ENCODE results near the gene CLDN15. TPM values are rescaled to one million over a fixed set of nuclear protein-coding genes. Genes with fewer than 3 reads are reported as not detected.
"Not testable (repeated sequence)": the region's sequence is repeated elsewhere in the genome, so short reads cannot be mapped to it uniquely, and the experiment has no call there.

CLDN15 gene, protein sequence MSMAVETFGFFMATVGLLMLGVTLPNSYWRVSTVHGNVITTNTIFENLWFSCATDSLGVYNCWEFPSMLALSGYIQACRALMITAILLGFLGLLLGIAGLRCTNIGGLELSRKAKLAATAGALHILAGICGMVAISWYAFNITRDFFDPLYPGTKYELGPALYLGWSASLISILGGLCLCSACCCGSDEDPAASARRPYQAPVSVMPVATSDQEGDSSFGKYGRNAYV
- 4.5 TPM for total RNA-seq

DNA sequence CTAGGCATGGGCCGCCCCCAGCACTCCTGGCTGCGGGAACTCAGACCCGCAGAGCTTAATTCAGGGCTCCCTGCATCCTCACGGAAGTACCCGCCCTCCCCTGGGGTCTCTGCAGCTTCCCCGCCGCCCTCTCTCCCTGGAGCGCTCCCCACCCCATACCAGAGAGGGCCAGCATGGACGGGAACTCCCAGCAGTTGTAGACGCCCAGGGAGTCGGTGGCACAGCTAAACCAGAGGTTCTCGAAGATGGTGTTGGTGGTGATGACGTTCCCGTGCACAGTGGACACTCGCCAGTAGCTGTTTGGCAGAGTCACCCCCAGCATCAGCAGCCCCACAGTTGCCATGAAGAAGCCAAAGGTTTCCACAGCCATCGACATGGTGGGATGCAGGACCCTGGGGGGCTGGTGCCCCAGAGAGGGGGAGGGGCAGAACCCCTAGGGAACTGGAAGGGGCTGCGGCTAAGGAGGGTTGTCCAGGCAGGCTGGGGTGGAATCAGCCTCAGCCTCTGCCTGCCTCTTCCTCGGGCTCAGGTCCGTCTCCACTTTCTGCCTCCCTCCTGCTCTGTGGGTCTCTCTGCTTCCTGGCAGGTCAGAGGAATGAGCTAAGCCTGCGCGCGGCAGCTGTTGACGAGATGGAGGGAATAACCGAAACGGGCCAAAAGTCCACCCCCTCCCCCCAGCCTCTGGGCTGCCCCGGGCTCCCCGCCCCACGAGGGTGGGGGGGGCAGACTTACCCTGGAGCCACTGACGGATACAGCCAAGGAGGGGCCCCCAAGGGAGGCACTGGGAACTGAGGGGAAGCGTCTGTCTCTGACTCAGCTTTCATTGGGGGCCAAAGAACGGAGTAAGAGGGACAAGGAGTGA is at the start of gene CLDN15:
TSS of gene CLDN15 (minus strand) at position 597 of the 862 bp plus-strand sequence. CDS start at position 376, 221 bp downstream.
- Histone ChIP-seq H3K4me1 (ENCODE audit: insufficient read depth, low read length) (peaks cover 25% of the 10 kb centered on the region), H3K4me3 (ENCODE audit: low read length) (no peak within 1 kb of the TSS), H3K9me3 (ENCODE audit: low read depth, low read length) (no peaks in the 10 kb centered on the region), H3K27me3 (ENCODE audit: insufficient read depth, low read length) (no peaks in the 10 kb centered on the region)

DNA sequence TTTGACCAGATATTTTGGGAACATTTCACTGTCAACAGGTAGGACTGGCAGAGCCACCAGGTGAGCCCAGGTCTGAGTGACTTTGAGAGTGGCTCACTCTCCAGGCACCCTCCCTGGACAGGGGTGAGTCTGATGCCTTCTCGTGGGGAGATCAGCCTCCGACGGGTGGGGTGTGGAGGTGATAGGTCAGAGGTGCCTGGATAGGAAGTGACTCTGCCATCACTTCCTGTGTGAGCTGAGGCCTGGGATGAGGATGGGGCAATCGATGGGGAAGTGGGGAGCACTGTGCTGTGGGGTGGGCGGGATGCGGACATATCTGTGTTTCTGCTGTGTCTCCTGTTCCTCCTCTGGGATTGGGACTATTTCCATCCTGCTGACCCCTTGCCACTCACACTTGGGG is 49.4 kb upstream of the CLDN15 start:
- no peaks in the 10 kb centered on the region for H3K9me3 ChIP-seq (ENCODE audit: low read depth, low read length)
- H3K4me1 ChIP-seq (ENCODE audit: insufficient read depth, low read length) = peaks cover 9% of the 10 kb centered on the region
- no peaks in the 10 kb centered on the region for H3K27me3 ChIP-seq (ENCODE audit: insufficient read depth, low read length)
- no peak overlapping the region for H3K4me3 ChIP-seq (ENCODE audit: low read length)

DNA sequence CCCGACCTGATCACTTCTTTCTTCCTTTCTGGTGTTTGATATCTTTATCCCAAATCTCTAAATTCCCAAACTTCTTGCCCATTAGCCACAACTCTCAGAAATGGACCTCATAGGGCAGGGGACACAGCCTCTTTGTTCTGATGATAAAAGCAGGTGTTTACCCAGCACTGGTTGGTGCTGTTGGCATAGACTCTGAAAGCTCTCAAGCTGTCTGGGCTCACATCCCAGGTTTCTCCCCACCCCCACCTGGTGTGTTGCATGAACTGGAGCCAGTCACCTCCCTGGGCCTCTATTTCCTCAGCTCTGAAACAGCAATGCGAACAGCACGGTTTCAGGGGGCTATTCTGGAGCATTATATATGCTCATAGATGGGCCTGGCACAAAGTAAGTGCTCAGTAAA is 48.3 kb upstream of the CLDN15 start:
- not testable (repeated sequence) for H3K4me1 ChIP-seq (ENCODE audit: insufficient read depth, low read length); H3K9me3 ChIP-seq (ENCODE audit: low read depth, low read length); H3K27me3 ChIP-seq (ENCODE audit: insufficient read depth, low read length); H3K4me3 ChIP-seq (ENCODE audit: low read length)

DNA sequence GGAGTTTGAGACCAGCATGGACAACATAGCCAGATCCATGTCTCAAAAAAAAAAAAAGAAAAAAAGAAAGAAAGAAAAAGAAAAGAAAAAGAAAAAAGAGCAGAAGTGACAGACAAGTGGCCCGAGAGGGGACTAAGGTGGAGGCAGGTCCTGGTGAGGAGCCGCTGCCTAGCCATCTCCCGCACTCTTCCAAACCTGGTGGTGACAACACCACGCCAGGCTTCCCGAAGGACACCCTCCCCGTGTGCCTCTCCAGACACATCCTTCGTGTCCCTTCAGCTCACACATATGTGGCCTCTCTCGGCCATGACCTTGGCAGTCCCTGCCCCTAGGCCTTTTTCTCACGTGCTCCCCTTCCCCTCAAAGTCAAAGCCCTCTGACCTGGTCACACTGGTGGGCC is 47.6 kb upstream of the CLDN15 start:
- Histone ChIP-seq H3K4me1 (ENCODE audit: insufficient read depth, low read length) (peaks cover 9% of the 10 kb centered on the region), H3K9me3 (ENCODE audit: low read depth, low read length) (no peaks in the 10 kb centered on the region), H3K27me3 (ENCODE audit: insufficient read depth, low read length) (no peaks in the 10 kb centered on the region), H3K4me3 (ENCODE audit: low read length) (no peak overlapping the region)

DNA sequence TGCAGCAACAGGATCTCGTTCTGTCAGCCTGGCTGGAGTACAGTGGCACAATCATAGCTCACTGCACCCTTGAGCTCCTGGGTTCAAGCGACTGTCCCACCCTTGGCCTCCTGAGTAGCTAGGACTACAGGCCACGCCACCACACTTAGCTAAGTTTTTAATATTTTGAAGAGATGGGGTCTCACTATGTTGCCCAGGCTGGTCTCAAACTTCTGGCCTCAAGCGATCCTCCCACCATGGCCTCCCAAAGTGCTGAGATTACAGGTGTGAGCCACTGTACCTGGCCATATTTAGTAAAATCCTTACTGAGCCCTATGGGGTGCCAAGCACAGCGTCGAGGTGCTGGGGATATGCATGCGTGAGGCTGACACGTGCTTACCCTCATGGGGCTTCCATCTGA is 43.3 kb upstream of the CLDN15 start:
- not testable (repeated sequence) for H3K9me3 ChIP-seq (ENCODE audit: low read depth, low read length)

DNA sequence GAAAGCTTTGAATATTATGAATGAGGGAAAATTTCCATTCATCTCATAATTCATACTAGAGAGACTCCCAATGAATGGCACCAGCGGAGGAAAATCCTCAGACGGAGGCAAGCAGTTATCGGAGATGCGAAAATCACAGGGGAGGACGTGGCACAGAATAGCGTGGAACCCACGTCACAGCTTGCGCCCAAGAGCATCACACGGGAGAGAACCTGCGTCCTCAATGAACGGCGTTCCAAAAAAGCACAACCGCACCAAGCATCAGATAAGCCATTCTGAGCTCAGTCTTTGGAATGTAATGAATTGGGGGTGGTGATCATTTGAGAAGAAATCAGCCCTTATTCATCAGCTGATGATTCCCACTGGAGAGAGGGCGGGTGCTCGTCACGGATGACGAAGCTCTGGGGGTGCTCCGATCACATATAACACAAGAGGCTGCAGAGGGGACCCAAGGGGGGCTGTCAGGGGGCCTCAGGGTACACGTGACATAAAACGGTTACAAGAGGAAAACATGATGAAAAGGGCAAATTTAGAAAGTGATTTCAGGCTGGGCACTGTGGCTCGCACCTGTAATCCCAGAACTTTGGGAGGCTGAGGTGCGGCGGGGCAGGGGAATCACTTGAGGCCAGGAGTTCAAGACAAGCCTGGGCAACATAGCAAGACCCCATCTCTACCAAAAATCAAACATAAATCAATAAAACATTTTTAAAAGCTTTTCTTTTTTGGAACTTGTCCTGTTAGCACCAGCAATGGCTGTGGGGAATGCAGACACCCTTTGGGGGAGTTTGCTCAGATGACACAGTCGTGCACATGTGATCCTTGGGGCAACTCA is 41.1 kb upstream of the CLDN15 start:
- Histone ChIP-seq H3K4me1 (ENCODE audit: insufficient read depth, low read length) (peaks cover 4% of the 10 kb centered on the region), H3K9me3 (ENCODE audit: low read depth, low read length) (no peaks in the 10 kb centered on the region), H3K4me3 (ENCODE audit: low read length) (no peak overlapping the region), H3K27me3 (ENCODE audit: insufficient read depth, low read length) (no peaks in the 10 kb centered on the region)

More for the DNA sequence above, 43.3 kb upstream of the CLDN15 start:
- not testable (repeated sequence) for H3K27me3 ChIP-seq (ENCODE audit: insufficient read depth, low read length); H3K4me3 ChIP-seq (ENCODE audit: low read length); H3K4me1 ChIP-seq (ENCODE audit: insufficient read depth, low read length)

DNA sequence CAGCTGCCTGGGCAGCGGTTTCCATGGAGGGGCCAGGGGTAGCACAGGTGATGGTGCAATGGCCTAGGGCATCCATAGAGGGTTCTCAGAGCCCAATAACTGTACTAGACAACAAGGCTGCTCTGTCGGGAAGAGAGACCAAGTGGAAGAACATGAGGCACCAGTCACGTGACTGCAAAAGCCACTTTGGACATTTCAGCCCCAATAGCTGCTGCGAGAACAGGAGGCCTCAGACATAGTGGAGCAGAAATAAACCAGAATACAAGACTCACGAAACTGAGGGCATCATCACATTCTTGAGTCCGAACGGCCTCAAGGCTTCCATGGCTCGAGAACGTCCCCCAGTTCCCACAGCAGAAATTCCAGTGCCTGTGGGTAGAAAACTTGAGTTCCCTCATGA is 39.6 kb upstream of the CLDN15 start:
- Histone ChIP-seq H3K27me3 (ENCODE audit: insufficient read depth, low read length) (no peaks in the 10 kb centered on the region), H3K9me3 (ENCODE audit: low read depth, low read length) (no peaks in the 10 kb centered on the region), H3K4me1 (ENCODE audit: insufficient read depth, low read length) (no peaks in the 10 kb centered on the region), H3K4me3 (ENCODE audit: low read length) (no peak overlapping the region)

DNA sequence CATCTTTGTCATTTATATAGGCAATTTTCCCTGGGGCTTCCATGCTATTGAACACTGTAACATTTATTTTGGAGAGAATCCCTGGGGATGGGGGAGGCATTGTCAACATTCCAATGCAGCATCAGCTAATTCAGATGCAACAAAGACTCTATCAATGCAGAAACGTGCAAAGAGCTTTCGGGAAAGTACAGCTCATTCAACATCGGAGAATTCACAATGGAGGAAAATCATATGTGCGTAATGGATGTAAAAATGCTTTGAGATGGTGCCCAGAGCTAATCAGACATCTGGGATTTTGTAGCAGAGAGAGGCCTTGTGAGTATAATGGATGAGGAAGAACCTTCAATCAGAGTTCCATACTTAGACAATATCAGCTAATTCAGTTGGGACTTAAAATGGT is 35.6 kb upstream of the CLDN15 start:
- H3K27me3 ChIP-seq (ENCODE audit: insufficient read depth, low read length) = no peaks in the 10 kb centered on the region
- H3K9me3 ChIP-seq (ENCODE audit: low read depth, low read length) = no peaks in the 10 kb centered on the region
- H3K4me1 ChIP-seq (ENCODE audit: insufficient read depth, low read length) = no peaks in the 10 kb centered on the region
- H3K4me3 ChIP-seq (ENCODE audit: low read length) = no peak overlapping the region

DNA sequence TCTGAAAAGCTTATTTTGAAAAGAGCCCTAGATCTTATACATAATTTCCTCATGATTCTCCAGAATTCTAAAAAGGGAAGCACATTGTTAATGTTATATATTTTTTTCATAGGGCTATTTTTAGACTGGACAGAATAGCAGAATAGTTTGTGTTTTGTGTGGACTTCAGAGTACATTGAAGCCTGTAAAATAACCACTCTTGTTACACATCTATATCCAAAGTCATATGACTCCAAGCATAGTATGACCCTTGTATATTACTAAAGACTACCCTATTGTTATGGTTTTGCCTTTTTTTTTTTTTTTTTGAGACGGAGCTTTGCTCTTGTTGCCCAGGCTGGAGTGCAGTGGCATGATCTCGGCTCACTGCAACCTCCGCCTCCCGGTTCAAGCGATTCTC is 33.4 kb upstream of the CLDN15 start:
- no peaks in the 10 kb centered on the region for H3K9me3 ChIP-seq (ENCODE audit: low read depth, low read length)
- H3K4me1 ChIP-seq (ENCODE audit: insufficient read depth, low read length) = no peaks in the 10 kb centered on the region
- no peak overlapping the region for H3K4me3 ChIP-seq (ENCODE audit: low read length)
- H3K27me3 ChIP-seq (ENCODE audit: insufficient read depth, low read length) = no peaks in the 10 kb centered on the region

DNA sequence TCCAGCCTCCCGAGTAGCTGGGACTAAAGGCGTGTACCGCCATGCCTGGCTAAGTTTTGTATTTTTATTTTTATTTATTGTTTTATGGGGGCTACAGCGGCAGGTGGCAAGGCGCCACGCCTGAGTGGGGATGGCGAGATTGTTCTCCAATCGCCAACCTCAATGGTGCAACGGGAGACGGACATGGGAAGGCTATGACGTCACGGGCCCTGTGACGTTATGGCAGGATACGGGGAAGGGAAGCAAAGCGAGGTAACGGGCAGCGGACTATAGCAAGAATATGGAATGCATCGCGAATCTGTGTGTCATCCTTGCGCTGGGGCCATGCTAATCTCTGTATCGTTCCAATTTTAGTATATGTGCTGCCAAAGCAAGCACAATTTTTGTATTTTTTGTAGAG is 32.1 kb upstream of the CLDN15 start:
- no peaks in the 10 kb centered on the region for H3K9me3 ChIP-seq (ENCODE audit: low read depth, low read length)

DNA sequence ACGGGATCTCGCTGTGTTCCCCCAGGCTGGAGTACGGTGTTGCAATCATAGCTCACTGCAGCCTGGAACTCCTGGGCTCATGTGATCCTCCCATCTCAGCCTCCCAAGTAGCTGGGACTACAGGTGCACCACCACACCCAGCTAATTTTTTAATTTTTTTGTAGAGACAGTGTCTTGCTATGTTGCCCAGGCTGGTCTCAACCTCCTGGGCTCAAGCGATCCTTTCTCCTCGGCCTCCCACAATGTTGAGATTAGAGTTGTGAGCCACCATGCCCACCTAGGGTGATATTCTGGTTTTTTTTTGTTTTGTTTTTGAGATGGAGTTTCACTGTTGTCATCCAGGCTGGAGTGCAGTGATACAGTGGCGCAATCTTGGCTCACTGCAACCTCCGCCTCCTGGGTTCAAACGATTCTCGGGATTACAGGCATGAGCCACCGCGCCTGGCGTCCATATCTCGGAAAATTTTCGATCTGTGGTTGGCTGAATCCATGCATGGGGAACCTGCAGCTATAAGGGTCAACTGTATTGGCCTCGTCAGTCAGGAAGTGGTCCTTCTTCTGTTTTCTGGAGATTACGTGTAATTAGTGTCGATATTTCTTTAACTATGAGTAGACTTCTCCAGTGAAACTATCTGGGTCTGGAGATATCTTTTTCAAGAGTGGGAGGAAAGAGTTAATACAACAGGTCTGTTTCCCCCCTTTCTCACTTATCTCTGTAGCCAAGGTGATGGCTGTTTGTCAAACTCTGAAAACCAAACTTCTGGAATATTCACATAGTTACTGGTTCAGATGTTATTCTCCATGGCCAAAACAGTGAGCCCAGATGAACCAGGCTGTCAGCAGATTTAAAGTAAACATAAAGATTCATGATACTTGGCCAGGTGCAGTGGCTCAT is 28.3 kb upstream of the CLDN15 start:
- no peaks in the 10 kb centered on the region for H3K27me3 ChIP-seq (ENCODE audit: insufficient read depth, low read length)
- H3K4me3 ChIP-seq (ENCODE audit: low read length) = no peak overlapping the region

More for the DNA sequence above, 32.1 kb upstream of the CLDN15 start:
- H3K27me3 ChIP-seq (ENCODE audit: insufficient read depth, low read length) = no peaks in the 10 kb centered on the region
- no peaks in the 10 kb centered on the region for H3K4me1 ChIP-seq (ENCODE audit: insufficient read depth, low read length)
- no peak overlapping the region for H3K4me3 ChIP-seq (ENCODE audit: low read length)

DNA sequence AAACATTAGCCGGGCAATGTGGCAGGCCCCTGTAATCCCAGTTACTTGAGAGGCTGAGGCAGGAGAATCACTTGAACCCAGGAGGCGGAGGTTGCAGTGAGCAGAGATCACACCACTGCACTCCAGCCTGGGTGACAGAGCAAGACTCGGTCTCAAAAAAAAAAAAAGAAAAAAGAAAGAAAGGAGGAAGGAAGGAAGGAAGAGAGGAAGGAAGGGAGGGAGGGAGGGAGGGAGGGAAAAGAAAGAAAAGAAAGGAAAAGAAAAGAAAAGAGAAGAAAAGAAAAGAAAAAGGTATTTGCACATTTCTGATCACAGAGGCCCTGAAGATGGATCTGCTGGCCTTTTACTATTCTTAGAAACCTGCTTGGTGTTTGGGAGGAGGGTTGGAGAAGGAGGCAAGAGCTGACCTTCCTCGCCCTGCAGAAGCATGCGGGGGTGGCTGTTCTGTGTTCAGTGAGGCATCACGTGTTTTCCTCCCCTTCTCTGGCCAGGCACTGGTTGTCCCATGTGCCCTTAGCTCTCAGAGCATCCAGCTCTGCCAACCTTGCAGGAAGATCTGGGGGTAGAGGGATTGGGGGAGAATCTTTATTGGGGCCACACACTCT is 26.6 kb upstream of the CLDN15 start:
- not testable (repeated sequence) for H3K27me3 ChIP-seq (ENCODE audit: insufficient read depth, low read length); H3K4me1 ChIP-seq (ENCODE audit: insufficient read depth, low read length); H3K9me3 ChIP-seq (ENCODE audit: low read depth, low read length)

More for the DNA sequence above, 28.3 kb upstream of the CLDN15 start:
- Histone ChIP-seq H3K9me3 (ENCODE audit: low read depth, low read length) (no peaks in the 10 kb centered on the region), H3K4me1 (ENCODE audit: insufficient read depth, low read length) (no peaks in the 10 kb centered on the region)

DNA sequence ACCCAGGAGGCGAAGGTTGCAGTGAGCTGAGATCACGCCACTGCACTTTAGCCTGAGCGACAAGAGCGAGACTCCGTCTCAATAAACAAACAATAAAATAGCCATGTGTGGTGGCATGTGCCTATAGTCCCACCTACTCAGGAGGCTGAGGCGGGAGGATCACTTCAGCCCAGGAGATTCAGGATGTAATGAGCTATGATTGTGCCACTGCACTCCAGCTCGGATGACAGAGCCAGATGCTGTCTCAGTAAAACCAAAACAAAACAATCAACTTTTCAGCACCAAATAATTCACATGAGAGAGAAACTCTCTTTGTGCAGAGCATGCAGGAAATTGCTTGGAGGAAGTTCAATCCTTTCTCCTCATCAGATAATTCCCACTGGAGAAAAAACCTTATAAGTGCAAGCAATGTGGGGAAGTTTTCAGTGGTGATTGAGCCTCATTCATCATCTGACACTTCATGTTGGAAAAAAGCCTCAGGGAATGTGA is 20.7 kb upstream of the CLDN15 start:
- Histone ChIP-seq H3K4me3 (ENCODE audit: low read length) (no peak overlapping the region), H3K4me1 (ENCODE audit: insufficient read depth, low read length) (no peaks in the 10 kb centered on the region), H3K27me3 (ENCODE audit: insufficient read depth, low read length) (no peaks in the 10 kb centered on the region), H3K9me3 (ENCODE audit: low read depth, low read length) (no peaks in the 10 kb centered on the region)

More for the DNA sequence above, 26.6 kb upstream of the CLDN15 start:
- H3K4me3 ChIP-seq (ENCODE audit: low read length) = not testable (repeated sequence)

DNA sequence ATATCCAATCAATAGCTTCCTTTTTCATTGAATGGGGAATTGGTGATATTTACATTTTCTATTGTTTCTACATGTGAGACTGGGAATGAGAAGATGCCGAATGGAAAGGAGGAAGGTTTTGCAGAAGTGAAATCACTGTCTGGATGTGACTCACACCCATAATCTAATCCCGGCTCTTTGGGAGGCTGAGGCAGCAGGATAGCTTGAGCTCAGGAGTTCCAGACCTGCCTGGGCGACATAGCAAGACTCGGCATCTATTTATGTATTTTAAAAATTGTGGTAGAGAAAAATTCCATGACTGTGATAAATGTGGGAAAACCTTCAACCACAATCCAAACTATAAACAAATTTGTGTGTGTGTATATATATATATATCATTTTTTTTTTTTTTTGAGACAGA is 18.2 kb upstream of the CLDN15 start:
- H3K9me3 ChIP-seq (ENCODE audit: low read depth, low read length) = no peaks in the 10 kb centered on the region
- H3K4me1 ChIP-seq (ENCODE audit: insufficient read depth, low read length) = peaks cover 16% of the 10 kb centered on the region

More for the DNA sequence above, 18.2 kb upstream of the CLDN15 start:
- Histone ChIP-seq H3K27me3 (ENCODE audit: insufficient read depth, low read length) (no peaks in the 10 kb centered on the region), H3K4me3 (ENCODE audit: low read length) (no peak overlapping the region)
